Endothelial cell of umbilical vein (primary cell): ENCODE results near the gene ATP2A2.

Source experiments
- JUN ChIP-seq: IDR thresholded peaks from 2 replicates; pipeline ENCODE4 v1.6.1; 2011; ENCODE audit warnings: borderline replicate concordance, low read depth; ENCODE audit not compliant: insufficient read length, insufficient read depth
- MYC ChIP-seq: IDR thresholded peaks from one replicate; pipeline ENCODE4 v1.6.1; 2011; ENCODE audit warnings: mild to moderate bottlenecking, low read depth, low read length
- POLR2A ChIP-seq: IDR thresholded peaks from 2 replicates; pipeline ENCODE4 v1.6.1; 2012; ENCODE audit warnings: low read depth, mild to moderate bottlenecking, control low read depth, low read length
- TF ChIP-seq, protein P1 (sequence below), 2 donors: IDR thresholded peaks; 1 replicate in 1 of 2; 2 replicates in 1 of 2; pipeline ENCODE4 v1.5.1; 2011; ENCODE audit warnings: low read length in 2 of 2, mild to moderate bottlenecking in 2 of 2, moderate library complexity in 2 of 2, control low read depth in 1 of 2, inconsistent platforms in 1 of 2, low read depth in 1 of 2; ENCODE audit not compliant: insufficient read depth in 1 of 2; ENCODE audit errors: extremely low read depth in 1 of 2
- TF ChIP-seq, protein P2 (sequence below): IDR thresholded peaks from 2 replicates; pipeline ENCODE4 v1.6.1; 2011; ENCODE audit not compliant: insufficient read depth, insufficient read length

GRCh38 chr12:110234755-110235154, 46.3 kb upstream of the ATP2A2 start:
- TF ChIP-seq POLR2A, result no peak
- TF ChIP-seq, protein P1, sequence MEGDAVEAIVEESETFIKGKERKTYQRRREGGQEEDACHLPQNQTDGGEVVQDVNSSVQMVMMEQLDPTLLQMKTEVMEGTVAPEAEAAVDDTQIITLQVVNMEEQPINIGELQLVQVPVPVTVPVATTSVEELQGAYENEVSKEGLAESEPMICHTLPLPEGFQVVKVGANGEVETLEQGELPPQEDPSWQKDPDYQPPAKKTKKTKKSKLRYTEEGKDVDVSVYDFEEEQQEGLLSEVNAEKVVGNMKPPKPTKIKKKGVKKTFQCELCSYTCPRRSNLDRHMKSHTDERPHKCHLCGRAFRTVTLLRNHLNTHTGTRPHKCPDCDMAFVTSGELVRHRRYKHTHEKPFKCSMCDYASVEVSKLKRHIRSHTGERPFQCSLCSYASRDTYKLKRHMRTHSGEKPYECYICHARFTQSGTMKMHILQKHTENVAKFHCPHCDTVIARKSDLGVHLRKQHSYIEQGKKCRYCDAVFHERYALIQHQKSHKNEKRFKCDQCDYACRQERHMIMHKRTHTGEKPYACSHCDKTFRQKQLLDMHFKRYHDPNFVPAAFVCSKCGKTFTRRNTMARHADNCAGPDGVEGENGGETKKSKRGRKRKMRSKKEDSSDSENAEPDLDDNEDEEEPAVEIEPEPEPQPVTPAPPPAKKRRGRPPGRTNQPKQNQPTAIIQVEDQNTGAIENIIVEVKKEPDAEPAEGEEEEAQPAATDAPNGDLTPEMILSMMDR (IDR thresholded peaks at IDR 0.05; ENCODE audit: extremely low read depth in 1 of 2, insufficient read depth in 1 of 2, low read depth in 1 of 2, low read length in 2 of 2), result no peak
- TF ChIP-seq, protein P2, sequence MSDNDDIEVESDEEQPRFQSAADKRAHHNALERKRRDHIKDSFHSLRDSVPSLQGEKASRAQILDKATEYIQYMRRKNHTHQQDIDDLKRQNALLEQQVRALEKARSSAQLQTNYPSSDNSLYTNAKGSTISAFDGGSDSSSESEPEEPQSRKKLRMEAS, result no peak
- no peak for TF ChIP-seq MYC
- TF ChIP-seq JUN, result no peak
